Amniotic epithelial cell (primary cell): ENCODE results near the gene EXOC6B.

Source experiments
- DNase-seq: peaks from one replicate; pipeline ENCODE4 v3.0.0-alpha.2; 2010; ENCODE audit warnings: low read depth

EXOC6B gene

GRCh38 chr2:72273384-72273783, 552.4 kb downstream of the EXOC6B start:
- DNase-seq = no peak

GRCh38 chr2:72271766-72272641, 553.8 kb downstream of the EXOC6B start:
- DNase-seq = peak; percentile 76

GRCh38 chr2:72271276-72271614, 554.6 kb downstream of the EXOC6B start:
- peak; percentile 62 for DNase-seq

- DNase-seq = no peak
Measured at GRCh38 chr2:72270556-72271275, 555.1 kb downstream of the EXOC6B start.

- DNase-seq = no peak
Measured at GRCh38 chr2:72263776-72264060, 562.1 kb downstream of the EXOC6B start.

- no peak for DNase-seq
Measured at GRCh38 chr2:72263043-72263775, 562.6 kb downstream of the EXOC6B start.

- no peak for DNase-seq
Measured at GRCh38 chr2:72261076-72261475, 564.8 kb downstream of the EXOC6B start.

GRCh38 chr2:72255540-72255939, 570.3 kb downstream of the EXOC6B start:
- no peak for DNase-seq

- DNase-seq = no peak
Measured at GRCh38 chr2:72254831-72255451, 570.9 kb downstream of the EXOC6B start.

- no peak for DNase-seq
Measured at GRCh38 chr2:72238311-72238710, 587.5 kb downstream of the EXOC6B start.

GRCh38 chr2:72237549-72237948, 588.3 kb downstream of the EXOC6B start:
- DNase-seq = no peak

- DNase-seq = peak; percentile 66
Measured at GRCh38 chr2:72236445-72237067, 589.3 kb downstream of the EXOC6B start.

GRCh38 chr2:72235497-72236415, 590.1 kb downstream of the EXOC6B start:
- DNase-seq = no peak

- no peak for DNase-seq
Measured at GRCh38 chr2:72233211-72233610, 592.6 kb downstream of the EXOC6B start.

- peak; percentile 92 for DNase-seq
Measured at GRCh38 chr2:72222829-72223564, 602.8 kb downstream of the EXOC6B start.

GRCh38 chr2:72220170-72220569, 605.7 kb downstream of the EXOC6B start:
- DNase-seq = peak; percentile 34

GRCh38 chr2:72214429-72215143, 611.2 kb downstream of the EXOC6B start:
- DNase-seq = peak; percentile 81

GRCh38 chr2:72212486-72212855, 613.4 kb downstream of the EXOC6B start:
- no peak for DNase-seq

GRCh38 chr2:72211777-72212485, 613.9 kb downstream of the EXOC6B start:
- peak; percentile 69 for DNase-seq
